ENCODE results near the gene DNMBP. TPM values are rescaled to one million over a fixed set of nuclear protein-coding genes. Genes with fewer than 3 reads are reported as not detected.
A peak's percentile ranks its signal among the peaks of the same experiment; 100 is the strongest.

DNMBP gene
- polyA plus RNA-seq, 1 experiment: 16.3 TPM

DNA sequence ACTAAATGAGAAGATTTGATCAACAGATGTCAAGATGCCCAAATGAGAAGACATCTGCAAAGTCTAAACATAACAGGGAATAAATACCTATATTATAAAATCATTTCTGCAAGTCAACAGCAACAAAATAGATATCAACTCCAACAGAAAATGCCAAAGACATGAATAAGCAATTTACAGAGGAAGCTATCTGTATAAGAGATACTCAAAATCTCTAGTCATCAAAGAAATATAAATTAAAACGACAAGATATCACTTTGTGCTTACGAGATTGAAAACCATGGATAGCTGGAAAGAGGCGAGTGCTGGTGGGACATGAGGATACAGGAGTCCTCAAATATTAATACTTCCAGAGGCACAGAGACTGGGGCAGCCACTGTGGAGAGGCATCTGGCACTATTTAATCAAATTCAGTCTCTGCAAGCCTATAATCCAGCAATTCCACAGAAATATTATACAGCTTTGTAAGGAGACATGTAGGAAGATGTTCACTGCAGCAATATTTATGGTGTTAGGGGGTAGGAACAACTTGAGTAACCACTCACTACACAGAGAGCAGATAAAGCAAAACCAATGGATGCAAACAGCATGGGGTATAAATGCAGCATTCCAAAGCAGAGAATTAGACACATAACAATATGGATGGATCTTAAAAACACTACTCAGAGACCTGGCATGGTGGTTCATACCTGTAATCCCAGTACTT is 4.8 kb downstream of the DNMBP start:
- H3K4me3 ChIP-seq (ENCODE audit: low read depth, low read length): peak overlapping the region; percentile 22
- POLR2A ChIA-PET: interaction anchor here (0.6 kb wide), 1 partner anchor 24 kb away, joined by 11 read pairs; no protein-coding TSS in a partner anchor
- no peaks in the 10 kb centered on the region for H3K36me3 ChIP-seq (ENCODE audit: control insufficient read depth, insufficient read depth, low read length)
- DNase-seq (ENCODE audit: low read depth): no peak
- TF ChIP-seq, protein P1, sequence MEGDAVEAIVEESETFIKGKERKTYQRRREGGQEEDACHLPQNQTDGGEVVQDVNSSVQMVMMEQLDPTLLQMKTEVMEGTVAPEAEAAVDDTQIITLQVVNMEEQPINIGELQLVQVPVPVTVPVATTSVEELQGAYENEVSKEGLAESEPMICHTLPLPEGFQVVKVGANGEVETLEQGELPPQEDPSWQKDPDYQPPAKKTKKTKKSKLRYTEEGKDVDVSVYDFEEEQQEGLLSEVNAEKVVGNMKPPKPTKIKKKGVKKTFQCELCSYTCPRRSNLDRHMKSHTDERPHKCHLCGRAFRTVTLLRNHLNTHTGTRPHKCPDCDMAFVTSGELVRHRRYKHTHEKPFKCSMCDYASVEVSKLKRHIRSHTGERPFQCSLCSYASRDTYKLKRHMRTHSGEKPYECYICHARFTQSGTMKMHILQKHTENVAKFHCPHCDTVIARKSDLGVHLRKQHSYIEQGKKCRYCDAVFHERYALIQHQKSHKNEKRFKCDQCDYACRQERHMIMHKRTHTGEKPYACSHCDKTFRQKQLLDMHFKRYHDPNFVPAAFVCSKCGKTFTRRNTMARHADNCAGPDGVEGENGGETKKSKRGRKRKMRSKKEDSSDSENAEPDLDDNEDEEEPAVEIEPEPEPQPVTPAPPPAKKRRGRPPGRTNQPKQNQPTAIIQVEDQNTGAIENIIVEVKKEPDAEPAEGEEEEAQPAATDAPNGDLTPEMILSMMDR (IDR thresholded peaks at IDR 0.05; ENCODE audit: insufficient read depth, low read depth, low read length): no peak
- CTCF ChIA-PET: interaction anchor here (0.8 to 2.2 kb wide), 2 partner anchors 21 to 99 kb away, joined by 3 to 6 read pairs; no protein-coding TSS in a partner anchor
- no peaks in the 10 kb centered on the region for H3K27me3 ChIP-seq (ENCODE audit: control insufficient read depth, insufficient read depth, low read length)

DNA sequence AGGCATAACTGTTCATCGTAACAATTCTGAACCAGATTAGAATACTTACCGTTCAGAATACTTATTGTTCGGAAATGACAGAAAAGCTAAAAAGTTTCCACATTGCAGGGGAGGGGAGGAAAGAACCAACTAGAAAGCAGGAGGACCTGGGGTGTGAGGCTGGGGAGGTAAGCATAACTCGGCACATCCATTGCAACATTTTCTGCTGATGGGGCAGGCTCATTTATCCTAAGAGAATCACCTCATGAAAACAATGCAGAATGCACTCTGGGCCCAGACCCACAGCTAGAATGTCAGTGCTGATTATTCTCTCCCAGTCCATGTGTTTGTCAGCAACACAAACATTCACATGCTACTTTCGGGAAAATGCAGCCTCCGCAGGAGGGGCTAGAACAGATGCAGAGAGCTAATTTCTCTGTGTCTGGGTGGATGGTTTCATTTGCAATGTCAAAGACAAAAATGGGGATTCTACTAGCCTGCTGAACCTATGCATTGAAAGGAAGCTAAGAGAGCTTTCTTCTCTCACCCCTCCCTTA is 9.6 kb downstream of the DNMBP start:
- CTCF ChIA-PET: interaction anchor here (0.8 to 3.3 kb wide), 3 partner anchors 9 to 15 kb away, joined by 3 to 11 read pairs (median 3); partner anchors contain the start of gene DNMBP
- H3K36me3 ChIP-seq (ENCODE audit: control insufficient read depth, insufficient read depth, low read length): no peaks in the 10 kb centered on the region
- POLR2A ChIA-PET: no interaction called here
- TF ChIP-seq, protein P1 (IDR thresholded peaks at IDR 0.05; ENCODE audit: insufficient read depth, low read depth, low read length): no peak
- H3K27me3 ChIP-seq (ENCODE audit: control insufficient read depth, insufficient read depth, low read length): no peaks in the 10 kb centered on the region
- DNase-seq (ENCODE audit: low read depth): no peak
- H3K4me3 ChIP-seq (ENCODE audit: low read depth, low read length): no peak overlapping the region

DNA sequence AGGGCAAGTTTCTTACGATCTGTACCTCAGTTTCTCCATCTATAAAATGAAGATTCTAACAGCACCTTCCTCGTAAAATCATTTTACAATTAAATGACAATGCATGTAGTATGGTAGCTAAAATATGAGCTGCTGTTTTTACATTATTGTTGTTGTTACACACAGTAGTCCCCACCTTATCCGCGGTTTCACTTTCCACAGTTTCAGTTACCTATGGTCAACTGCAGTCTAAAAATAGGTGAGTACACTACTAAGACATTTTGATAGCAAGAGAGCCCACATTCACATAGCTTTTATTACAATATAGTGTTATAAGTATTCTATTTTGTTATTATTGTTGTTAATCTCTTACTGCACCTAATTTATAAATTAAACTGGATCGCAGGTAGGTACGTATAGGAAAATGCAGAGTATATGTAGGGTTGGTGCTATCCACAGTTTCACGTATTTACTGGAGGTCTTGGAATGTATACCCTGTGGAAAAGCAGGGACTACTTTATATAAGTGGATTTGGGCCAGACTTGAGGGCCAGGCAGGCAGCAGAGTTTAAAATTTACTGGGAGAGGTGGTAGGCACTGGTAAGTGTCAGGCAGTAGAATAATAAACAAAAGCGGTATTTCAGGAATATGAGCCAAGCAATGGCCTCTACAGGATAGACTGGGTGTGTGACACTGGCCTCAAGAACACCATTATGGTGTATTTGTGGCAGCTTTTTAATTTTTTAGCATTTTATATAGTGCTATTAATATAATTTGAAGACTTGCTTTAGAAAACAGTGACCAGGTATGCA is 10.2 kb downstream of the DNMBP start:
- H3K4me3 ChIP-seq (ENCODE audit: low read depth, low read length): no peak overlapping the region
- H3K36me3 ChIP-seq (ENCODE audit: control insufficient read depth, insufficient read depth, low read length): no peaks in the 10 kb centered on the region
- POLR2A ChIA-PET: no interaction called here
- no peak for DNase-seq (ENCODE audit: low read depth)
- no peaks in the 10 kb centered on the region for H3K27me3 ChIP-seq (ENCODE audit: control insufficient read depth, insufficient read depth, low read length)
- TF ChIP-seq, protein P1 (IDR thresholded peaks at IDR 0.05; ENCODE audit: insufficient read depth, low read depth, low read length): no peak
- CTCF ChIA-PET: interaction anchor here (1.3 to 3.3 kb wide), 3 partner anchors 10 to 154 kb away, joined by 3 to 11 read pairs (median 3); partner anchors contain the start of gene DNMBP

DNA sequence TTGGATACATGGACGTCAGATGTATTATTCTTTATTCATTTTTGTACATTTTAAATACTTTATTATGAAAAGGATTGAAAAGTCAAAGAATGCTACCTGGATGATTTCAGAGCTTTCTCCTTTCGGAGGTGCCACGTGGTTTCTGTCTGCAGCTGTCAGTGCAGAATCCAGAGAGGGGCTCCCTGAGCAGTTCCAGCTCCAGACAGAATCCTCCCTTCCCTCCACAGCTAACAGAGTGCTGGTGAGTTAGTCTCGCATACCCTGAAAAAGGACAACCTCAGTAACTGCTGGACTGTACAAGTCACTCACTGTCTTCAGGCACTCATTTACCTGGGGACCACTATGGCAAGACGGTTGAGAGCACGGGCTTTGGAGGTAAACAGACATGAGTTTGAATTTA is 10.9 kb downstream of the DNMBP start:
- no peak for DNase-seq (ENCODE audit: low read depth)
- POLR2A ChIA-PET: no interaction called here
- Histone ChIP-seq H3K4me3 (ENCODE audit: low read depth, low read length) (no peak overlapping the region), H3K27me3 (ENCODE audit: control insufficient read depth, insufficient read depth, low read length) (no peaks in the 10 kb centered on the region), H3K36me3 (ENCODE audit: control insufficient read depth, insufficient read depth, low read length) (no peaks in the 10 kb centered on the region)
- TF ChIP-seq, protein P1 (IDR thresholded peaks at IDR 0.05; ENCODE audit: insufficient read depth, low read depth, low read length): no peak
- CTCF ChIA-PET: interaction anchor here (1.3 to 3.3 kb wide), 2 partner anchors 11 to 153 kb away, joined by 3 to 11 read pairs; partner anchors contain the start of gene DNMBP

All from BJ (cell line).